Urothelium cell line (cell line): ENCODE data around the gene FBLN2.

Experiments
- DNase-seq: peaks from one replicate; pipeline ENCODE4 v3.0.0; 2011; ENCODE audit warnings: low spot score, mixed read lengths
- FAIRE-seq: peaks from 2 replicates; lab custom pipeline; 2011; peaks lifted over from hg19 to GRCh38; lab: Jason Lieb, UNC

Gene FBLN2

GRCh38 chr3:13529196-13530112 lies 19.5 kb upstream of the FBLN2 start:
- FAIRE-seq (no peak), DNase-seq (no peak)

- FAIRE-seq (no peak), DNase-seq (no peak)
These were observed 18.5 kb upstream of the FBLN2 start for GRCh38 chr3:13530241-13531009.

GRCh38 chr3:13532085-13532484 lies 16.8 kb upstream of the FBLN2 start:
- no peak for DNase-seq
- FAIRE-seq: no peak

- FAIRE-seq (no peak), DNase-seq (no peak)
These were observed 16.3 kb upstream of the FBLN2 start for GRCh38 chr3:13532631-13533030.

- no peak for FAIRE-seq
- DNase-seq: no peak
These were observed 15.0 kb upstream of the FBLN2 start for GRCh38 chr3:13533885-13534301.

GRCh38 chr3:13535526-13535875 lies 13.4 kb upstream of the FBLN2 start:
- FAIRE-seq: no peak

GRCh38 chr3:13535905-13536304 lies 13.0 kb upstream of the FBLN2 start:
- DNase-seq (no peak), FAIRE-seq (no peak)

More at GRCh38 chr3:13535526-13535875, 13.4 kb upstream of the FBLN2 start:
- DNase-seq: no peak

GRCh38 chr3:13536432-13536831 lies 12.5 kb upstream of the FBLN2 start:
- DNase-seq: no peak
- FAIRE-seq: no peak

- DNase-seq (no peak), FAIRE-seq (no peak)
These were observed 12.1 kb upstream of the FBLN2 start for GRCh38 chr3:13536832-13537231.

GRCh38 chr3:13537244-13537908 lies 11.5 kb upstream of the FBLN2 start:
- no peak for DNase-seq
- FAIRE-seq: peak; percentile 76

- DNase-seq (peak; percentile 84), FAIRE-seq (no peak)
These were observed 11.0 kb upstream of the FBLN2 start for GRCh38 chr3:13537909-13538296.

GRCh38 chr3:13538520-13539291 lies 10.2 kb upstream of the FBLN2 start:
- FAIRE-seq (peak; percentile 61), DNase-seq (no peak)

- DNase-seq (no peak), FAIRE-seq (no peak)
These were observed 9.7 kb upstream of the FBLN2 start for GRCh38 chr3:13539292-13539638.

- DNase-seq: no peak
- no peak for FAIRE-seq
These were observed 9.3 kb upstream of the FBLN2 start for GRCh38 chr3:13539671-13540070.

- no peak for DNase-seq
- FAIRE-seq: no peak
These were observed 8.5 kb upstream of the FBLN2 start for GRCh38 chr3:13540297-13540995.

GRCh38 chr3:13541691-13542090 lies 7.2 kb upstream of the FBLN2 start:
- FAIRE-seq (no peak), DNase-seq (no peak)

- no peak for FAIRE-seq
- no peak for DNase-seq
These were observed 6.8 kb upstream of the FBLN2 start for GRCh38 chr3:13542142-13542541.

- DNase-seq (peak; percentile 87), FAIRE-seq (peak; percentile 77)
These were observed 5.7 kb upstream of the FBLN2 start for GRCh38 chr3:13543253-13543652.

GRCh38 chr3:13544293-13544831 lies 4.6 kb upstream of the FBLN2 start:
- DNase-seq: peak; percentile 71
- no peak for FAIRE-seq
